DOHH2 (cell line): Measurements from ENCODE around the gene EPN2.

Experiments
- CTCF ChIP-seq: fragments of 200-600 bp; sonication (generic); IDR thresholded peaks from one replicate; pipeline ENCODE4 v1.5.1; 2014; ENCODE audit warnings: antibody characterized with exemption, mild to moderate bottlenecking, low read depth, low read length; ENCODE audit not compliant: poor library complexity, severe bottlenecking
- EZH2phosphoT487 ChIP-seq: fragments of 200-600 bp; sonication (generic); IDR thresholded peaks from 2 replicates; pipeline ENCODE4 v1.6.1; 2017; ENCODE audit warnings: borderline replicate concordance, mild to moderate bottlenecking, antibody characterized with exemption, low read length, moderate library complexity, mixed read lengths

GRCh38 chr17:19278729-19279128 is 41.6 kb downstream of the EPN2 start:
- TF ChIP-seq CTCF (no peak), EZH2phosphoT487 (no peak)
